Inferior parietal cortex (tissue), 1 donor: Measurements from ENCODE around the gene TOR2A.
A peak's percentile ranks its signal among the peaks of the same experiment; 100 is the strongest.
"Not testable (repeated sequence)": the region's sequence is repeated elsewhere in the genome, so short reads cannot be mapped to it uniquely, and the experiment has no call there.

Experiments used
- DNase-seq: peaks from one replicate; pipeline ENCODE4 v3.0.0-alpha.2; 2016; ENCODE audit errors: extremely low spot score

TOR2A gene

GRCh38 chr9:127734747-127735529, at the start of gene TOR2A:
Gene TOR2A, minus strand, starts transcription at chr9:127735294. Its CDS starts 24 bp downstream, at chr9:127735270.
- peak; percentile 95 for DNase-seq

GRCh38 chr9:127783111-127784008, 48.3 kb upstream of the TOR2A start:
- no peak for DNase-seq

GRCh38 chr9:127781806-127782205, 46.7 kb upstream of the TOR2A start:
- no peak for DNase-seq

GRCh38 chr9:127780909-127781308, 45.8 kb upstream of the TOR2A start:
- DNase-seq = not testable (repeated sequence)

DNA sequence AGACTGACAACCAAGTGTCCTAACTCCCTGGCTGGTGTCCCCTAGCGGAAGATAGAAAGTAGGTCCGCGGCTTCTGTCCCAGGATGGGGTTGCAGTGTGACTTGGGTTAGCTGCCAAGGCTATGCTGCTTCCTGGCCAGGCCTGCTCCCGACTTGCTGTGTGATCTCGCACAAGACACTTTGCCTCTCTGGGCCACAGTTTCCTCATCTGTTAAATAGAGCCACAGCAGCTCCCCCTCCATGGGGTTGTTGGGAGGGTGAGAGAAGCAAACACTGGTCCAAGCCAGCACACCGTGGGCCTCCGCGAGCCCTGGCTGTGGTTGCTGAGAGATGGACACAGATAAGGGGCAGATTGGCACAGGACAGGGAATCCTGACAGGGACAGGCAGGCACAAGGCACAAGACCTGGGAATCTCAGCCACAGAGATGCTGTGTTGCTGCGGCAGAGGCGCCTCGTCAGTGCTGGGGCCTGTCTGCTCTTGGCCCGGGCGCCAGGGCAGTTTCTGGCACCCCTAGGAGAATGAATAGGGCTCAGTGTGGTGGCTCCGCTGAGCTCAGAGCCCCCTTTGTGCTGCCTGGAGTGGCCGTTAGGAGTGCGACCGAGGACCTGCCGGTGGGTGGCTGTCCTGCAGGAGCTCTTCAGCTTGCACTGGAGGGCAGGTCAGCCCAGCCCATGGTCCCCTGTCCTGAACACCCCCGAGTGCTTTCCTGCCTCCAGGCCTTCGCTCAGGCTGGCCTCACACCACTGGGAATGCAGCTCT, 45.2 kb upstream of the TOR2A start:
- no peak for DNase-seq

- no peak for DNase-seq
Observed at GRCh38 chr9:127779136-127779981, 44.3 kb upstream of the TOR2A start.

GRCh38 chr9:127778280-127779135, 43.4 kb upstream of the TOR2A start, which contains the start of gene SH2D3C:
Gene SH2D3C, minus strand, starts transcription at chr9:127778666. Its CDS starts 39 bp downstream, at chr9:127778627.
- DNase-seq = no peak

DNA sequence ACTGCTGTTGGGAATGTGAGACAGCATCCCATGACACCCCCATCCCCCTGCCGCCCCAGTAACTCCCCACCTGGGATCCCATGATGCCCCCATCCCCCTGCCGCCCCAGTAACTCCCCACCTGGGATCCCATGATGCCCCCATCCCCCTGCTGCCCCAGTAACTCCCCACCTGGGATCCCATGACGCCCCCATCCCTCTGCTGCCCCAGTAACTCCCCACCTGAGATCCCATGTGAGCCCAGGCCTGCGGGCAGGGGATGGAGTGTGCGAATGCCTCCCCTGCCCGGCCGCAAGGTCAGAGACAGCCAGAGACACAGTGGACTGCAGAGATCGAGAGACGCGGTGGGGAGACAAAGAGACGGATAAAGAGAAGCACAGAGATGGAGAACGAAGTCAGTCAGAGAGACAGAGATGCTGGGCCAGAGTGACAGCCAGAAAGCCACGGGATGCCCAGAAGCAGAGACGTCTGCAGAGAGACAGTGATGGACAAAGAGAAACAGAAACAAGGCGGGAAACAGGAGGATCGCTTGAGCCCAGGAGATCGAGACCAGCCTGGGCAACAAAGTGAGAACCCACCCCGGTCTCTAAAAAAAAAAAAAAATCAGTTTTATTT, 42.4 kb upstream of the TOR2A start:
- no peak for DNase-seq

- no peak for DNase-seq
Observed at GRCh38 chr9:127776924-127777289, 41.8 kb upstream of the TOR2A start.

GRCh38 chr9:127776195-127776923, 41.3 kb upstream of the TOR2A start:
- no peak for DNase-seq

DNA sequence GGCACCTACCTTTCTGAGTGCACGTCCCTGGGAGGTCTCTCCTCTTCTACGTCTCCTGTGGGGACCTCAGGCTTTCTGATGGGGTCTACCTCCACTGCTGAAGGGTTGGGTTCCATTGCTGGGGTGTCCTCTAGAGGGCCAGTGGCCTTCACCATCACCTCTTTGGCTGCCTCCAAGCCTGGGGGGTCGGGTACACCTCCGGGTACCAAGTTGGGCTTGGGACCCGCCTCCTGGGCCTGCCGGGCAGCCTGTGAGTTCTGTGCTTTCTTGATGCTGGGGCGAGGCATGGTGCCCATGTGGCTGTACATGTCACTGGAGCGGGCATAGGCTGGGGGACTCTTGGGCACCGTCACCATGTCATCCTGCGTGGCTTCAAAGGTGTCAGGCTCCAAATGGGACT, 38.9 kb upstream of the TOR2A start:
- DNase-seq = no peak

DNA sequence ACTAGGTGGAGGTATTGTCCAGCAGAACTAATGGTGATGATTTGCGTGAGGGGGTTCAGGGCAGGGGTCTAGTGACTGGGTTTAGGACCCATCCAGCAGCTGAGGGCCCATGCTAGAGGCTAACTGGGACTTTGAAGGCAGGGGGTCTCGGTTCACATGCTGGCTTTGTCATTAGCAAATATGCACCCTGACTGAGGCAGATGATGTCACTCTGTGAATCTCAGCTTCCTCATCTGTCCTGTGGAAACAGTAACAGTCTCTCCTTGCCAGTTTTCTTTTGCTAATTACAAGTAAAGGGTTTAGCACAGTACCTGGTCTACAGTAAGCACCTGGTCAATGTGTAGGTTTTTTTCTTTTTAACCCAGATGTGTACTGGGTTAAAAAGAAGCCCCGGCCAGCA, 38.2 kb upstream of the TOR2A start:
- no peak for DNase-seq

DNA sequence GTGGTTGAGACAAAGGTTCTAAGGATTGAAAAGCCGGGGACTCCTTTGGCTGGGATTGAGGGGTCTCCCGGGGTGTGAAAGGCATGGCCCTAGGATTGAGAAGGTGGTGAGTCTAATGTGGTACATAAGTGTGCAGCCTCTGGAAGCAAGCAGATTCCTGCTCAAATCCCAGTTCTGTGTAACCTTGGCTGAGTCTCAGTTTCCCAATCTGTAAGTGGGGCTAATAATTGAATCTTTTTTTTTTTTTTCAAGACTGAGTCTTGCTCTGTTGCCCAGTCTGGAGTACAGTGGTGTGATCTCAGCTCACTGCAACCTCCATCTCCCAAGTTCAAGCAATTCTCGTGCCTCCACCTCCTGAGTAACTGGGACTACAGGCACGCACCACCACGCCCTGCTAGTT, 37.5 kb upstream of the TOR2A start:
- DNase-seq = no peak

GRCh38 chr9:127771570-127772189, 36.6 kb upstream of the TOR2A start:
- no peak for DNase-seq

- peak; percentile 74 for DNase-seq
Observed at GRCh38 chr9:127770905-127771569, 35.9 kb upstream of the TOR2A start.

DNA sequence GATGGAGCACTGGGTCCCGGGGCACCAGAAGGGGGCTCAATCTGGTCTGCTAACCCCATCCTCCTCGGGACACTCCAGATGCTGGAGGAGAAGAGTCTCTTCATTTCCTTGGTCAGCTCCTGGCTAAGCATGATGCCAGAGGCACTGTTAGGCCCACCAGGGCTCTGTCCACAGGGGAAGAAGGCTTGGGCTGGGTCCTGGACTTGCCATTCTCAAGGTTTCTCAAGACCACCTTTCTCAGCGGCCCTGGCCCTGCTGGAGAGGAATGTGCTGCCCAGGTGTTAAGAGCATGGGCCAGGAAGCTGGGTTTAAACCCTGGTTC, 35.5 kb upstream of the TOR2A start:
- no peak for DNase-seq

- no peak for DNase-seq
Observed at GRCh38 chr9:127769929-127770582, 35.0 kb upstream of the TOR2A start.

GRCh38 chr9:127769101-127769500, 34.0 kb upstream of the TOR2A start:
- DNase-seq = no peak
